H1 (cell line): ENCODE results near the gene C2CD4D. TPM values are rescaled to one million over a fixed set of nuclear protein-coding genes. Genes with fewer than 3 reads are reported as not detected.

Experiments
- CTCF ChIA-PET: fragments of 300-600 bp; sonication (Branson Sonifier 250); formaldehyde crosslinking; loops from one replicate; lab custom pipeline; 2021; ENCODE audit not compliant: partially characterized antibody; lab: Charles Lee
- POLR2A ChIA-PET: fragments of 300-600 bp; sonication (Branson Sonifier 250); formaldehyde crosslinking; loops from one replicate; lab custom pipeline; 2021; ENCODE audit warnings: inconsistent platforms; ENCODE audit not compliant: partially characterized antibody; lab: Charles Lee
- DNase-seq, 2 experiments: peaks; one replicate each; pipeline versions ENCODE4 v3.0.0 to v3.0.0-alpha.2; 2010 to 2022; ENCODE audit warnings: low spot score in 2 of 2, low read depth in 1 of 2, mixed read lengths in 1 of 2
- FAIRE-seq: peaks from 2 replicates; lab custom pipeline; 2011; peaks lifted over from hg19 to GRCh38; lab: Jason Lieb, UNC
- H2AFZ ChIP-seq: 2 replicates; pipeline ENCODE4 v1.8.1; 2012; ENCODE audit warnings: low read length, inconsistent platforms
- H2AK5ac ChIP-seq: 2 replicates; pipeline ENCODE4 v1.6.1; 2013; ENCODE audit warnings: low read depth, low read length
- H2BK120ac ChIP-seq: replicated peaks from 2 replicates; pipeline ENCODE3; 2013; ENCODE audit warnings: low read depth, low read length, inconsistent platforms
- H2BK12ac ChIP-seq: 2 replicates; pipeline ENCODE4 v1.6.1; 2013; ENCODE audit warnings: low read depth, low read length
- H2BK15ac ChIP-seq: 2 replicates; pipeline ENCODE4 v1.6.1; 2013; ENCODE audit warnings: low read length
- H2BK20ac ChIP-seq: 2 replicates; pipeline ENCODE4 v1.6.1; 2013; ENCODE audit warnings: low read length
- H2BK5ac ChIP-seq: 2 replicates; pipeline ENCODE4 v1.6.1; 2013; ENCODE audit warnings: low read depth, low read length
- H3K14ac ChIP-seq: 2 replicates; pipeline ENCODE4 v1.6.1; 2013; ENCODE audit warnings: inconsistent platforms; ENCODE audit not compliant: insufficient read length
- H3K18ac ChIP-seq: 2 replicates; pipeline ENCODE4 v1.6.1; 2013; ENCODE audit warnings: low read length; ENCODE audit errors: extremely low read depth
- H3K23ac ChIP-seq: 2 replicates; pipeline ENCODE4 v1.6.1; 2013; ENCODE audit warnings: inconsistent platforms; ENCODE audit not compliant: insufficient read length
- H3K23me2 ChIP-seq: 2 replicates; pipeline ENCODE4 v1.6.1; 2013; ENCODE audit warnings: low read depth, low read length
- H3K27ac ChIP-seq: 2 replicates; pipeline ENCODE4 v1.6.1; 2011; ENCODE audit warnings: low read depth, low read length, inconsistent platforms
- H3K27me3 ChIP-seq, 4 experiments: replicated peaks in 1 of 4; 1 replicate in 1 of 4; 2 replicates in 3 of 4; pipeline versions ENCODE4 v1.6.1 to v1.8.1; 2011 to 2013; ENCODE audit warnings: low read length in 3 of 4, mild to moderate bottlenecking in 3 of 4, inconsistent platforms in 2 of 4, mixed read lengths in 2 of 4, moderate library complexity in 1 of 4; ENCODE audit not compliant: control insufficient read depth in 3 of 4, insufficient read depth in 3 of 4; ENCODE audit errors: extremely low read depth in 1 of 4
- H3K36me3 ChIP-seq, 4 experiments: 2 replicates each; pipeline versions ENCODE4 v1.6.1 to v1.8.1; 2011 to 2013; ENCODE audit warnings: mild to moderate bottlenecking in 4 of 4, low read length in 3 of 4, moderate library complexity in 2 of 4, control low read depth in 1 of 4, inconsistent platforms in 1 of 4; ENCODE audit not compliant: insufficient read depth in 4 of 4, control insufficient read depth in 2 of 4
- H3K4ac ChIP-seq: replicated peaks from 2 replicates; pipeline ENCODE3; 2013; ENCODE audit warnings: low read length, low read depth, mixed read lengths, inconsistent platforms; ENCODE audit not compliant: insufficient read length
- H3K4me1 ChIP-seq, 4 experiments: replicated peaks in 1 of 4; 1 replicate in 1 of 4; 2 replicates in 3 of 4; pipeline versions ENCODE4 v1.6.1 to v1.8.1; 2011 to 2013; ENCODE audit warnings: low read length in 3 of 4, inconsistent platforms in 2 of 4, mixed read lengths in 1 of 4; ENCODE audit not compliant: insufficient read depth in 4 of 4, control insufficient read depth in 3 of 4
- H3K4me2 ChIP-seq, 2 experiments: 2 replicates each; pipeline versions ENCODE4 v1.6.1 to v1.8.1; 2011 to 2013; ENCODE audit warnings: low read depth in 2 of 2, low read length in 2 of 2, control low read depth in 1 of 2, inconsistent platforms in 1 of 2, mild to moderate bottlenecking in 1 of 2; ENCODE audit not compliant: insufficient read depth in 1 of 2
- H3K4me3 ChIP-seq, 4 experiments: fragments of 200-600, 300-600 bp in 1 of 4; sonication (generic), shearing (Covaris generic), sonication (Bioruptor Twin) in 1 of 4; 2 replicates each; pipeline versions ENCODE4 v1.5.1 to v1.8.1; 2011 to 2016; ENCODE audit warnings: low read length in 4 of 4, low read depth in 3 of 4, control low read depth in 2 of 4, inconsistent platforms in 2 of 4, mild to moderate bottlenecking in 2 of 4, mixed read lengths in 1 of 4, moderate library complexity in 1 of 4; ENCODE audit not compliant: insufficient read depth in 2 of 4; ENCODE audit errors: extremely low read depth in 1 of 4
- H3K56ac ChIP-seq: replicated peaks from 2 replicates; pipeline ENCODE3; 2013; ENCODE audit warnings: low read depth, mild to moderate bottlenecking, mixed read lengths, low read length, inconsistent platforms; ENCODE audit not compliant: insufficient read length
- H3K79me1 ChIP-seq: 2 replicates; pipeline ENCODE4 v1.6.1; 2013; ENCODE audit warnings: low read depth, low read length, control low read depth
- H3K79me2 ChIP-seq, 2 experiments: 2 replicates each; pipeline versions ENCODE4 v1.6.1 to v1.8.1; 2012 to 2013; ENCODE audit warnings: low read length in 2 of 2, mild to moderate bottlenecking in 2 of 2, inconsistent platforms in 1 of 2; ENCODE audit not compliant: insufficient read depth in 2 of 2, control insufficient read depth in 1 of 2
- H3K9ac ChIP-seq, 4 experiments: replicated peaks in 1 of 4; 1 replicate in 1 of 4; 2 replicates in 3 of 4; pipeline versions ENCODE4 v1.6.1 to v1.8.1; 2011 to 2013; ENCODE audit warnings: low read depth in 3 of 4, low read length in 3 of 4, control low read depth in 2 of 4, mild to moderate bottlenecking in 2 of 4, moderate library complexity in 2 of 4, inconsistent platforms in 1 of 4; ENCODE audit errors: extremely low read depth in 1 of 4
- H3K9me3 ChIP-seq, 2 experiments: 2 replicates each; pipeline versions ENCODE4 v1.6.1 to v1.8.1; 2012 to 2013; ENCODE audit warnings: mild to moderate bottlenecking in 2 of 2, moderate library complexity in 2 of 2, control low read depth in 1 of 2, inconsistent platforms in 1 of 2, low read depth in 1 of 2, low read length in 1 of 2, mixed read lengths in 1 of 2; ENCODE audit not compliant: insufficient read depth in 2 of 2
- H4K20me1 ChIP-seq, 2 experiments: replicated peaks in 1 of 2; 2 replicates each; pipeline versions ENCODE3 to v1.8.1; 2011 to 2013; ENCODE audit warnings: inconsistent platforms in 2 of 2, low read length in 2 of 2, mild to moderate bottlenecking in 1 of 2; ENCODE audit not compliant: insufficient read depth in 2 of 2, control insufficient read depth in 1 of 2
- H4K5ac ChIP-seq: 2 replicates; pipeline ENCODE4 v1.6.1; 2013; ENCODE audit warnings: low read length, low read depth, mixed read lengths, inconsistent platforms; ENCODE audit not compliant: insufficient read length
- H4K8ac ChIP-seq: 2 replicates; pipeline ENCODE4 v1.8.0; 2013; ENCODE audit warnings: mild to moderate bottlenecking, moderate library complexity, low read length, inconsistent platforms; ENCODE audit not compliant: insufficient read depth; ENCODE audit errors: extremely low read depth
- H4K91ac ChIP-seq: replicated peaks from 2 replicates; pipeline ENCODE3; 2013; ENCODE audit warnings: low read length, mixed read lengths, inconsistent platforms; ENCODE audit not compliant: insufficient read length
- POLR2A ChIP-seq, 2 experiments: IDR thresholded peaks; 1 replicate in 1 of 2; 2 replicates in 1 of 2; pipeline ENCODE4 v1.6.1; 2011; ENCODE audit warnings: low read depth in 2 of 2, low read length in 2 of 2, mild to moderate bottlenecking in 2 of 2; ENCODE audit errors: control extremely low read depth in 1 of 2
- TAF7 ChIP-seq: optimal IDR thresholded peaks from 2 replicates; pipeline ENCODE3; 2011; ENCODE audit warnings: low read depth, mild to moderate bottlenecking, inconsistent platforms, low read length, moderate library complexity, borderline replicate concordance
- WGBS, 2 experiments: shearing (Covaris generic) in 1 of 2; methylation state at CpG; one replicate each; pipeline versions ENCODE4 v1.1.6 to v1.1.7; 2013 to 2015; ENCODE audit warnings: low lambda C conversion rate in 2 of 2, mixed read lengths in 2 of 2, inconsistent platforms in 1 of 2, low coverage in 1 of 2, missing lambda C conversion rate in 1 of 2; ENCODE audit not compliant: insufficient replicate concordance in 2 of 2, insufficient coverage in 1 of 2, insufficient read length in 1 of 2; ENCODE audit errors: extremely low coverage in 1 of 2, missing lambda C conversion rate in 1 of 2; 5-methylcytosine and 5-hydroxymethylcytosine counted together
- polyA plus RNA-seq, 7 experiments: library from polyadenylated mRNA; depleted of rRNA in 3 of 7; stranded (reverse) in 5 of 7; unstranded in 2 of 7; fragments of >200 nt in 5 of 7; fragments of 200-250 nt in 2 of 7; gene quantifications; 1 replicate in 5 of 7; 2 replicates in 1 of 7; 4 replicates in 1 of 7; pipeline versions ENCODE4 v1.2.1 to v1.2.3, GENCODE V29; 2011 to 2013; ENCODE audit warnings: missing spikeins in 2 of 7, mixed read lengths in 2 of 7
- total RNA-seq: library from RNA; stranded (reverse); fragmentation: NEBNext Ultra II Directional; extraction: Animal tissue kit (Norgen Biotek cat#: 25700); gene quantifications from 2 replicates; pipeline ENCODE4 v1.2.1, GENCODE V29; 2021

The C2CD4D gene
- total and polyA plus RNA-seq, 2 of the 8 experiments (the other 6 are each of a cell fraction or from before 2014, with no cell fraction given), result 0.41 to 0.71 TPM

DNA sequence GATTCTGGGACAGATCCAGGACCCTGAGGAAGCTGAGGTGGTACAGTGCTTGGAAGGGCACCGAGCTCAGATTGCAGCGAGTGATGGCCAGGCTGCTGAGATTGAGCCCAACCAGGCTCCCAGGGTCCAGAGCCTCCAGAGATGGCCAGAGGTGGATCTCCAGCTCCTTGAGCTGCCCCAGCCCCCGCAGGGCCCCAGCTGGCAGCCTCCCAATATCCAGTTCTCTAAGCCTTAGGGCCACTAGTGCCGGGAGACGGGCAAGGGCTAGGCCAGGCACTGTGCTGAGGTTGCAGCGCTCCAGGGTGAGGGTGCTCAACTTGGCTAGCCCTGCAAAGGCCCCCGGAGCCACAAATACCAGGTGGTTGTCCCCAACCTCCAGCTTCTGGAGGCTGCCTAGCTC is 37.8 kb downstream of the C2CD4D start:
- Histone ChIP-seq H3K36me3 (no peaks in the 10 kb centered on the region), H2BK15ac (no peak overlapping the region), H2BK120ac (no peak overlapping the region), H3K9ac (no peak overlapping the region), H3K9me3 (no peaks in the 10 kb centered on the region), H3K18ac (no peak overlapping the region), H3K27ac (no peak overlapping the region), H3K27me3 (peaks cover 0 to 3% (median 1%) of the 10 kb centered on the region in 4 experiments; a peak in 1 of 7 replicates), H2AK5ac (no peak overlapping the region), H4K20me1 (no peaks in the 10 kb centered on the region), H2BK20ac (no peak overlapping the region), H3K23me2 (no peaks in the 10 kb centered on the region), H4K91ac (no peak overlapping the region), H2BK5ac (no peak overlapping the region), H3K79me2 (no peaks in the 10 kb centered on the region), H3K4me2 (no peak overlapping the region)
- no peak for FAIRE-seq
- 96% methylated on average over 7 of the region's 7 CpGs; no CpG with 5 or more reads in 1 of the 2 experiments for WGBS, 2 experiments
- TF ChIP-seq TAF7, result no peak
- TF ChIP-seq POLR2A (IDR thresholded peaks at IDR 0.05; ENCODE audit: control extremely low read depth in 1 of 2, low read depth in 2 of 2, low read length in 2 of 2), result no peak
- TF ChIP-seq, all 59 proteins: peak for 0
- H3K56ac ChIP-seq, result no peak overlapping the region
- H4K8ac ChIP-seq, result 0 out of 2 replicates have a peak overlapping the region, but pooled peaks have one; percentile 8
- H2BK12ac ChIP-seq, result no peak overlapping the region
- H3K79me1 ChIP-seq, result no peaks in the 10 kb centered on the region
- H3K4me1 ChIP-seq, result no peaks in the 10 kb centered on the region; a peak in 1 of 7 replicates
- H3K14ac ChIP-seq, result no peak overlapping the region
- CTCF ChIA-PET, result interaction anchor here (1.6 to 2.4 kb wide), 4 partner anchors 10 to 33 kb away, joined by 5 to 9 read pairs (median 8); partner anchors contain the start of gene TDRKH
- no peak overlapping the region for H3K23ac ChIP-seq
- no peak overlapping the region for H2AFZ ChIP-seq
- no peak overlapping the region for H3K4ac ChIP-seq
- H3K4me3 ChIP-seq, result no peak overlapping the region
- POLR2A ChIA-PET, result interaction anchor here (1.4 to 3.2 kb wide), 2 partner anchors 10 to 39 kb away, joined by 3 to 9 read pairs; partner anchors contain the start of gene MRPL9
- no peak overlapping the region for H4K5ac ChIP-seq
- no peak for DNase-seq
